ENCODE results near the gene SPPL3.
"Not testable (repeated sequence)": the region's sequence is repeated elsewhere in the genome, so short reads cannot be mapped to it uniquely, and the experiment has no call there.

The SPPL3 gene

DNA sequence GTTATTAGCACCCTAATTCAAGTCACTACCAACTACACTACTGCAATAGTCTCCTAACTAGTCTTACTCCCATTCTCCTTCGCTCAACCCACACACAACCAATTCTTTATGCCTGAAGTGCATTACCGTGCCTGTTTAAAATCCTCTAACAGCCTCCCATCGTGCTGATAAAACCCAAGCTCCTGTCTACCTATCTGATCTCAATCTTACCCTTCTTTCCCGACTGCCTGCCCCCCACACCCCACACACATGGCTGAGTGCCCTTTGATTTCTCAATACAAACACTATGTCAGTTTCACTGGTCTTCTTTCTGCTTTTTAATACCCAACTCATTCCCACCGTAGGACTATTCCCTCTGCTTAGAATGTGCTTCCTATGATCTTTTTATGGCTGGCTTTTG lies 59.9 kb downstream of the SPPL3 start:
- DNase-seq (ENCODE audit: low spot score): no peak

DNA sequence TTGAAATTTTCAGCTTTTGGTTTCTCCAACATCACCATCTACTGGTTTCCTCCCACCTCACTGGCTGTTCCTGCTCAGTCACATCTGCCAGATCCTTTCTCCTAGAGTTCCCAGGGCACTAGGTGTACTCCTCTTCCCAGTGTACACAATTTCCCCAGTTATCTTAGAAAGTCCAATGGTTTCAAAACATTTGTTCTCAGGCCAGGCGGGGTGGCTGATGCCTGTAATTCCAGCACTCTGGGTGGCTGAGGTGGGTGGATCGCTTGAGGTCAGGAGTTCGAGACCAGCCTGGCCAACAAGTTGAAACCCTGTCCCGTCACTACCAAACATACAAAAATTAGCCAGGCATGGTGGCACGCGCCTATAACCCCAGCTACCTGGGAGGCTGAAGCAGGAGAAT lies 60.7 kb downstream of the SPPL3 start:
- no peak for DNase-seq (ENCODE audit: low spot score)

DNA sequence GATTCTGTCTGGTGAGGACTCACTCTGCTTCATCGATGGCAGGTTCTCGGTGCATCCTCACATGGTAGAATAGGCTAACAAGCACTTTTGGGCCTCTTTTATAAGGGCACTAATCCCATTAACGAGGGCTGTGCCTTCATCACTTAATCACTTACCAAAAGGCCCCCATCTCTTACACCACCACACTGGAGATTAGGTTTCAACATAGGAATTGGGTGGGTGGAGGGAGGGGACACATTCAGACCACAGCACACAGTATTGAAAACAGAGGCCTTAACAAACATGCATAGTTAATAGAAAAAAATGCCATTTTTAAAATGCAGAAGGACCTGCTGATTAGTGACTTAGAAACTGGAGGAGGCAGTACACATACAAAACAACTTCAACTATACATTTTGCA lies 61.6 kb downstream of the SPPL3 start:
- no peak for DNase-seq (ENCODE audit: low spot score)

DNA sequence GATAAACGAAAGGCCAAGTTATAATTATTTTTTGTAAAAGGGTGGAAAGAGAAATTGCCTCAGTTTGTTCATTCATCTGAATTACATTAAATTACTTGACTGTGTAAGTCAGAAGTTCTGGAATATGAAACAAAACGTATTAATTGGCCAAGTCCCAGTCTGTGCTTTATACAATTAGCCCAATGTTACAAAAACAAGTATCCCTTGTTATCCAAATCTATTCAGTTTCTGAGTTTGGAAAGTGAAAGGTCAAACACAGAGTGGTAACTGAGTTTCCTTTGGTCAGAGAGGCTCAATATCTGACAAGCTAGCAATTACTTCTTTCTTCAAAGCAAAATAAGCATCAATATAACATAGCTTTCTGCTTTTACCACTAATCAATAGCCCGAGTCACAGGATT lies 62.6 kb downstream of the SPPL3 start:
- DNase-seq (ENCODE audit: low spot score): no peak

DNA sequence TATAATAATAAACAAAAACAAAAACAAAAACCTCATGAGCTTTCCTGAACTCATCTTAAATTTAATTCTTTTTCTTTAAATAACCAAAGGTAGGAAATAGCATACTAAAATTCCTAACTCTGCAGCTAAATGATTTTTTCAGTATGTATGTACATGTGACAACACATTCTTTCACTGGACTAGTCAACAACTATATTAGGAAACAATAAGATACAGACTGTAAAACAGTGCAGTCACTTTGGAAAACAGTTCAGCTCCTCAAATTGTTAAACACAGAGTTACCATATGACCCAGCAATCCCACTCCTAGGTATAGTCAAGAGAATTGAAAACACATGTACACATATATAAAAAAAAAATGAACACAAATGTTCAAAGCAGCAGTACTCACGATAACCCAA lies 64.7 kb downstream of the SPPL3 start:
- no peak for DNase-seq (ENCODE audit: low spot score)

DNA sequence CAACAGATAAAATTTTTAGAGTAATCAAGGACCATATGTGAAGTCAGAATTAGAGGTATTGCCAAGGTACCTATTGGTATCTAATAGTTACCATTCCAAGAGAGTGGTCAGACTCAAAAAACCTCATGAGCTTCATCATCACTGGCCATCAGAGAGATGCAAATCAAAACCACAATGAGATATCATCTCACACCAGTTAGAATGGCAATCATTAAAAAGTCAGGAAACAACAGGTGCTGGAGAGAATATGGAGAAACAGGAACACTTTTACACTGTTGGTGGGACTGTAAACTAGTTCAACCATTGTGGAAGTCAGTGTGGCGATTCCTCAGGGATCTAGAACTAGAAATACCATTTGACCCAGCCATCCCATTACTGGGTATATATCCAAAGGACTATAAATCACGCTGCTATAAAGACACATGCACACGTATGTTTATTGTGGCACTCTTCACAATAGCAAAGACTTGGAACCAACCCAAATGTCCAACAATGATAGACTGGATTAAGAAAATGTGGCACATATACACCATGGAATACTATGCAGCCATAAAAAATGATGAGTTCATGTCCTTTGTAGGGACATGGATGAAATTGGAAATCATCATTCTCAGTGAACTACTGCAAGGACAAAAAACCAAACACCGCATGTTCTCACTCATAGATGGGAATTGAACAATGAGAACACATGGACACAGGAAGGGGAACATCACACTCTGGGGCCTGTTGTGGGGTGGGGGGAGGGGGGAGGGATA lies 65.4 kb downstream of the SPPL3 start:
- DNase-seq (ENCODE audit: low spot score): not testable (repeated sequence)

DNA sequence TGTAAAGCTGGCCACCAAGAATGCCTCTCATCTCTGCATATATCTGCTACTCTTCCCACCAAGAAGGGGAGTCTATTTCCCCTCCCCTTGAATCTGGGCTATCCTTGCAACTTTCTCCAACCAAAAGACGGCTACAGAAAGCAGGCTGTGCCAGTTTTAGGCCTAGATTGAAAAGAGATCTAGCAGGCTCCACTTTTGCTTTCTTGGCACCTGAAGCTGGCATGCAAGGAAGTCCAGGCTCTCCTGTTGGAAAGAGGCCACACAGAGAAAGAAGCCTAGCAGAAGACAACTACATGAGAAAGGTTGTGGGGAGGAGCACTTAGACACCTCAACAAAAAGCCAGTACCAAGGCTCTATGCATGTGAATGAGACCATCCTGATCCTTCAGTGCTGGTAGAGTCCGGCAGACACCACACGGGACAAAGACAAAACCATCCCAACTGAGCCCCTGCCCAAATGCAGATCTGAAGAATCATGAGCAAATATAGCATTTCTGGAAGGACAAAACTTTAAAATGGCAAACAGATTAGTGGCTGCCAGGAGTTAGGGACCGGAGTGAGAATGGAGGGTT lies 68.0 kb downstream of the SPPL3 start:
- DNase-seq (ENCODE audit: low spot score): no peak

DNA sequence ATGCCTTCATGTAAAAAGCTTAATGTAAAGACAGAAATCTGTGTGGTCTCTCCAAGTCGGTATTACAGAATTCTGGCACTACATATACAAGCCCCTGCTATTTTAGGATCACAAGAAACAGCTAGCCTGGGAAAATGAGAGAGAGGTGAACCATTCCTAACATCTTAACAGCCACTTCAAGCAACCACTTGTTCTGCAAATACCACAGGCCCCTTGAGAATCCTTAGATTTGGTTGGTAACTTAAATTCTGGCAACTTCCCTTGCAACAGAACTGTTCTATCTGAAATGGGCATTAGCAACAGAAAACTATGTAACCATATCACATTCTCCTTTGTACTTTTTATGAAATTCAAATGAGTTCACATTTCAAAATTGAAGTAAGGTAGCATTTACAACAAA lies 68.5 kb downstream of the SPPL3 start:
- no peak for DNase-seq (ENCODE audit: low spot score)

DNA sequence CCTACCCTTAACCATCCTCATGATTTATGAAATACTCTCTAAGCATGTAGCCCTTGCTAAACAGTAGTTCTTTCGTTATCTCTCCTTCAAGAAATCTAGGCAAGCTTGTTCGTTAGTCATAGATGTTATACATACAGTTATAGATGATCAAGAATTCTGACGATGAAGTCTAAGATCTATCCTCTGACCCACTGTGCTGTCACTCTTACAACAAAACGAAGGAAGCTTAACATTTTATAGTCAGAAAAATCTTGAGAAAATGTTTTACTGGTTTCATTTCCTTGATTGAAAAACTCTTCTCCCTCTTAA lies 68.9 kb downstream of the SPPL3 start:
- no peak for DNase-seq (ENCODE audit: low spot score)

DNA sequence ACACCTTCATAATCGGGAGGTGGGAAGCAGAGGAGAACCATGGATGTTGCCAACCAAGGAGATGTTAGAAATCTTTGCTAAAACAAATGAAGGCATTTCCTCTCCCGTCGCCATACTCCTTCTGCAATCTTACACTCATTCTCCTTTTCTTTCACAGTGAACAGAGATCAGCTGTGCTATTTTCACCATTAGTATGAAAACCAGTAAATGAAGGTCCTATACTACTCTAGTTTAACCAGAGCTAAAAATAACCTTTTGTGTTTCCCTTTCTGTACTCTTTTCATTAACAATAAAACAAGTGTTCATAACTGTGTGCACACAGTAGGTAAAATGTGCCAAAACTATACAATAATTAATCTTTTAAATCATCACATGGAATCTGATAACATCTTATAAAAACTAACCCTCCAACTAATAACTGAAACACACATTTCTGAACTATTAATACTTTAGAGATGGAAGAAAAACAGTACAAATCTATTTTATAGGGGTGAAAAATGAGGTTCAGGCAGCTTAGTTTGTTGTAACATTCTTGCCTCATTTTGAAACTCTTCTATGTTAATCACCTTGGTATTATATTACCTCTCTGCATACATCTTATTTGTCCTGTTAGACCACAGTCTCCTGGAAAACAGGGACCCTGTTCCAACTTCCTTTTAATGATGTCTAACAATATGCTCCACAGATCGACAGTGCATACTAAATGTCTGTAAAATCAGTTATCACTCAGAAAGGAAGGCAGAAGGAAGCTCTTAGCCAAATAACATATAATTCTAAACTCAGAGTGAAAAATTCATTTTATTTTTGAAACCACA lies 69.5 kb downstream of the SPPL3 start:
- DNase-seq (ENCODE audit: low spot score): no peak

DNA sequence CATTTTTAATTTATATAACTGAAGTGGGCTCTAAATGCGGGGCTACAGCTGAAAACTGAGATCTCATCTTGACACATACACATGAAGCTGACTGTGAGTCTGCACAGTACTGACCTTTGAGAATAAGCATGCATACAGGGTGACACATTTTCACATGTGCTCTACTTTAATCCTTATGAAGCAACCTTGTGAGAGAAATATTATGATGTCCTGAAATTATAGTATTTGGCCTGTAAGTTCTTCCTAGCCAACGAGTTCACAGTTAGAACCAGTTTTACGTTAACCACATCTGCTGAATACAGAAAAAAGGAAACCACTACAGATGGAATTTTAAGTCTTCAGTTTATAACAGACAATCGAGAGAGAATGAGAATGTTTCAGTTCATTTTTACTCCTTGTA lies 70.3 kb downstream of the SPPL3 start:
- no peak for DNase-seq (ENCODE audit: low spot score)

DNA sequence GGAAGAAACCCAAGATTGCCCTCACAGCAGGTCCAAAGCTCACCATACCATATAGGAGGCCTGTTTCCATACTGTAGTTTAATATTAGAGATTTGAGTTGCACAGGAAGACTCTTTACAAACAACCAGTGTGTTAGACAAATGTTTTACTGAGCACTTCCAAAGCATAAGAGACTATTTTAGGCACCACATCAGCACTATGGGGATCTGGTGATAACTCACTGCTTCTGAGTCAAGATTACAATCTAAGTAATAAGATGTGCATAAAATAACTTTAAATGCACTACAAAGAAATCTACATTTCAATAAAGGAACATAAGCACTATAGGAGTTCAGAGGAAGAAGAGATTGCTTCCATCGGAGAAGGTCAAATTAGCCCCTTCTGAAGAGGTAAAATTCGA lies 71.4 kb downstream of the SPPL3 start:
- no peak for DNase-seq (ENCODE audit: low spot score)

DNA sequence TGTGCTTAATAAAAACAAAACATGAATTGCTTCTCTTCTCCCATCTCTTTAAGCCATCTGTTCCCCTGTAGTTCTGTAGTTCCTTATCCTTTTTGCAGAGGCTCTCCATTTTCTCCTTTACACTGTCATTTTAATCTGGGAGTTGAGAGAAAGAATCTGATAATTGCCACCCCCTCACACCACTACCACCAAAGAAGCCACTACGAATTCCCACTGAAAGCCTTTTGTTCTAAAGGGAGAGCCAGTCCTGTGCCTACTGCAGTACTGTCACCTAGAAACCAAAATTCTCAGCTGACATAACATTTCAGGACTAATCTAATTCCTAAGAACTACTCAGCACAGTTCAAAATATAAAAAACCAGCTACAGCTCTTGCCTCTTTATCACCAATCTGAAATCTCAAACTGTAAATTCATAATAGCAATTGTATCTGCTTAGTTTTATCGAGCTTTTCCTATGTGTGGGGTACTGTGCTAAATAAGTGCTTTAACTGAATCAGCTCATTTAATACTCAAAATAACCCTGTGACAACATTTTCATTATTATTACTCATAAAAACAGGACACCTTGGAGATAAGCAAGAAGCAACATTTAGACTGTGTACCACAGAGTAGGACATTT lies 72.4 kb downstream of the SPPL3 start:
- no peak for DNase-seq (ENCODE audit: low spot score)

DNA sequence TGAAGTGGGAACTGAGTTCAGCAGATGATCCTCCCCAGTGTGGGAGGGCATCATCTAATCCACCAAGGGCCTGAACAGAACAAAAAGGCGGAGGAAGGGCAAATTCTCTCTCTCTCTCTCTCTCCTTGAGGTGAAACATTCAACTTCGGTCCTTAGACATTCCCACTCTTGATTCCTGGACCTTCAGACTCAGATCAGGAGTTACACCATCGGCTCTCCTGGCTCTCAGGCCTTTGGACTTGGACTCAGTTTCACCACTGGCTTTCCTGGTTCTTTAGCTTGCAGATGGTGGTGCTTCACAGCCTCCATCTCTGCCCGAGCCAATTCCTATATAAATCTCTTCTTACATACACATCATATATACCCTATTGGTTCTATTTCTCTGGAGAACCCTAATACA lies 73.2 kb downstream of the SPPL3 start:
- no peak for DNase-seq (ENCODE audit: low spot score)

DNA sequence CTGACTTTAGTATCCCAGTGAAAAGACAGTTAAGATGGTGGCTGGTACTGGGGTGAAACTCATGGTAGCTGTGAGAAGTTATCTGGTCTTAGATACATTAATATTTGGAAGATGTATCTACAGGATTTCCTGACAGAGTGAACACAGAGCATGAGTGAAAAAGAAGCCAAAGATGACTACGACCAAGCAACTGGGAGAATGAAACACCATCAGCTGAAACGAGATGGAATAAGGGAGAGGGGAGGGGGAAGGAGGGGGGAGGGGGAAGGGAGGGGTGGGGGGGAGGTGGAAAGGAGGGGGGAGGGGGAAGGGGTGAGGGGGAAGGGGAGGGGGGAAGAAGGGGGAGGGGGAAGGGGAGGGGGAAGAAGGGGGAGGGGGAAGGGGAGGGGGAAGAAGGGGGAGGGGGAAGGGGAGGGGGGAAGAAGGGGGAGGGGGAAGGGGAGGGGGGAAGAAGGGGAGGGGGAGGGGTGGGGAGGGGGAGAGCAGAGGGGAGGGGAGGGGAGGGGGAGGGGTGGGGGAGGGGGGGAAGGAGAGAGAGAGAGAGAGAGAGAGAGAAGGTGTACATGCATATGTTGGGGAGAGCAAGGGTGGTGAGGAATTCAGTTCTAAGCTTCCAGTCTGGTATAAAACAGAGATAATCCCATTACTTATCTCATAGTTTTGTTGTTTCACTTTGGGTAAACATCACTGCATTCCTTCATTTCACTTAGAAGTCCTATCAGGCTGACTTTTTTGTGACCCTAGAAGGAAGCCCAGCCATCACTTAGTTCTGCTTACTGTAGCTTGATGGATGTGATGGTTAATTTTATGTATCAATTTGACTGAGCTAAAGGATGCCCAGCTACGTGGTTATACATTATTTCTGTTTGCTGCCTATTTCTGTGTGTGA lies 73.9 kb downstream of the SPPL3 start:
- DNase-seq (ENCODE audit: low spot score): no peak

DNA sequence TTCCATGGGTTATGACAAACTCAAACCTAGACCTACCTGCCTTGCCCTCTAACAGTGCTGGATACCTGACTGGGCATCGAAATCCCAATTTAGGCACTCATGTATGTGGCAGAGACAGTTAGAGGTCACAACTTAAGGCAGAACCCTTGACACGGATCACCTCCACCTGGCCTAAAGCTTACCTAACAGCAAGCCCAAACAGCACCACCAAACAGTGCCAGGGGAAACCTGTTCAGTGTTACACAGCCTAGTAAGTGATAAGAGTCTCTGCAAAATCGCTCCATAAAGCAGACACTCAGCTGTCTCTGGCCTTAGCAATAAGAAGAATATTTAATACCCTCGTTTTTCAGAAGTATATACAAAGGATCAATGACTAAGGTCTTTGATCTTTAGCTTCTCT lies 77.8 kb downstream of the SPPL3 start:
- DNase-seq (ENCODE audit: low spot score): no peak

DNA sequence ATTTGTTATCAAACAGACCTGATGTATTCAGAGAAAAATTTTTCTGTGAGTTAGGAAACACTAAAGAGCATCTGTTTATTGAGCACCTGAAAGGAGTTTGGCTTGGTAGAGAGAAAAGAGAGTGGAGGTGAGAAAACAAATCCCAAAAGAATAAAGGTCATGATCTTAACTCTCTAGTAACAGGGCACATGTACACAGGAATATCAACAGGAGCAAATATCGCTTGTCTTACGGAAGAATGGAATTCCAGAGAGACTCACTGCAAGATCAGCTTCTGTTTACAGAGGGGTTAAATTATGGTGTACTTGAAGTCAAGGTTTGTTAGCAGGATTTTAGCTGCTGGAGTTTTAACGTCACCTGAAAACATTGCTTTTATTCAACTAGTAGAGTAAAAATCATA lies 78.8 kb downstream of the SPPL3 start:
- DNase-seq (ENCODE audit: low spot score): no peak

DNA sequence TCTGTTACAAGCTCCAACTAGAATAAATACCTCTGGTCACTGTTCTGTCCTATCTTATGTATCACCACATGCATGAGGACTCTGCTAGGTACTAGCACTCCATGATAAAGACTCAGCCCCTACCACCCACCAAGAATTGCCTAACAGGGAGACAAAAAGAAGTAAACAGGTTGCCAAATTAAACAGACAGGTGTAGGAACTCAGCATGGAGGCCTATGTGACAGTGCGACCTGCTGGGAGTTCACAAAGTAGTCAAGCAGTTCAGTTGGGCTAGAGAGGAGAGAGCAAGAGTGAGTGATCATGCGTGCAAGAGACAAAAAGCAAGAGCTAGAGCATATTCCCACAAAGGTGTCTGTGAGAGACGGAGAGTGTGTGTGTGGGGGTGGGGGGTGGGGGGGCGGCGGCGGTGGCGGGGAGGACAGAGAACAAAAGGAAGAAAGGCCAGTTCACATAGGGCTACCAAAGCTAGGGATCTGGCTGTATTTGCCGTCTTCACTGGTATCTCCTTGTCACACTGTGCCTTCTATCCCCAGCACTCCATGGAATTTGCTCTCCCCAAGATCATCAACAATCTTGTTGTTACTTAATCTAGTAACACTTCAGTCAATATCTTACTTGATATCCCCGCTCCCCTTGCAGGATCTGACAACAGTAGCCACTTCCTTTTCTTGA lies 81.2 kb downstream of the SPPL3 start:
- DNase-seq (ENCODE audit: low spot score): no peak

DNA sequence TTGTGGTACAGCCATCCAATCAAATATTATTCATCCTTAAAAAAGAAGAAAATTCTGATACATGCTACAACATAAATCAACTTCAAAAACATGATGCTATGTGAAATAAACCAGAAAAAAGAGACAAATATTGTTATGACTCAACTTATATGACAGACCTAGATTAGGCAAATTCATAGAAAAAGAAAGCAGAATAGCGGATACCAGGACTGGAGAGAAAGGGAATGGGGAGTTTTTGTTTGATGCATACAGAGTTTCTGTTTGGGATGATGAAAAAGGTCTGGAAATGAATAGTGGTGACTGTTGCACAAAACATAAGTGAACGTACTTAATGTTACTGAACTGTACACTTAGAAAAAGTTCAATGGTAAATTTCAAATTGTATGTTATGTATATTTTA lies 82.3 kb downstream of the SPPL3 start:
- DNase-seq (ENCODE audit: low spot score): no peak

DNA sequence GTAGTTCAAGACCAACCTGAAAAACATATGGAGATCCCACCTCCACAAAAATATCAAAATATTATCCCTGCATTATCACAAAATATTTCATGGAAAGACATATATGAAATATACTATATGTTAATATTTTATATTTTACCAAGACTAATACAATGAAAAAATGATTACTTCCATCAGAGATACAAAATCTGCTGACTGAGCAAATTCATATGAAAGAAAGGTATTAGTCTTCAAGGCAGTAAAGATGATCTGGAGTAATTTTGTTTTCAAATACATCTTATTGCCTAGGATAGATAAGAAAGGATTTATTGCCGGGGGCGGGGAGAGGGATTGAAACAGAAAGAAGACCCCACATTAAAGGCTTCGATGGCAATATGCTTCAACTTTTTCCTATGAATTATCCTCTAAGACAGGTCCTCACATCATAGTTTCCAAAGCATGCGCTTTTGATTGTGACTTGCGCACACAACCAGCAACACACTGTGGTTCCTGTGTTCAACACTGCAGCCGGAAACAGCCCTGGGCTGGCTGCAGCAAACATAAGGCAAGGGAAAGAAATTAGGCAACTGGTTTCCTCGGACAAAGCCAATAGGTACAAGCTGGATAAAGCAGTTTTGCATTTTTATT lies 83.2 kb downstream of the SPPL3 start:
- no peak for DNase-seq (ENCODE audit: low spot score)

DNA sequence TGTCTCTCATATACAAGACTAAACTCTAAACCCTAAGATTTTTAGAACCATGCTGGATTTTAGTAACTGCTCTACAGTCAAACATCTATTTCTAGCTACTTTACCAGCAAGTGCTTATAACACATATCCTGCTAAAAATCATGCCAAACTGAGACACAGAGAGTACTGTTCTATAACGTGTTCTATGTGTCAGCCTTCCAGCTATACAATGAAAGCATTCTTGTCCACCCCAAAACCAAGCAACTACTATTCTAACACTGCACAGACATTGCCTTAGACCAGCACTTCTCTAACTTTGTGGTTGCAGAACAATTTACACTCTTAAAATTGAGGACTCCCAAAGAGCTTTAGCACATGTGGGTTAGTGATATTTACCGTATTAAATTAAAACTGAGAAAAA lies 85.7 kb downstream of the SPPL3 start:
- no peak for DNase-seq (ENCODE audit: low spot score)
